Stomach (tissue), 4 donors: ENCODE data around the gene FURIN.

ENCODE experiments used
- EP300 ChIP-seq: sonication (generic); formaldehyde crosslinking; IDR thresholded peaks from one replicate; pipeline ENCODE4 v1.6.1; 2017; ENCODE audit warnings: antibody characterized with exemption
- POLR2A ChIP-seq, 4 donors: fragments of 450-650 bp; IDR thresholded peaks; one replicate each; pipeline ENCODE4 v1.6.1; 2016; ENCODE audit warnings: antibody characterized with exemption in 4 of 4, control low read depth in 2 of 4, mild to moderate bottlenecking in 1 of 4, moderate library complexity in 1 of 4
- POLR2AphosphoS5 ChIP-seq, 3 donors: sonication (generic); formaldehyde crosslinking; IDR thresholded peaks; one replicate each; pipeline ENCODE4 v1.6.1; 2016; ENCODE audit warnings: antibody characterized with exemption in 3 of 3
- TF ChIP-seq, protein P1 (sequence below), 7 experiments: fragments of 450-650 bp in 4 of 7; fragments of 200-600 bp in 3 of 7; sonication (generic) in 3 of 7; IDR thresholded peaks; one replicate each; pipeline ENCODE4 v1.5.1; 2016 to 2019; ENCODE audit warnings: antibody characterized with exemption in 7 of 7, control low read depth in 2 of 7, mild to moderate bottlenecking in 1 of 7

DNA sequence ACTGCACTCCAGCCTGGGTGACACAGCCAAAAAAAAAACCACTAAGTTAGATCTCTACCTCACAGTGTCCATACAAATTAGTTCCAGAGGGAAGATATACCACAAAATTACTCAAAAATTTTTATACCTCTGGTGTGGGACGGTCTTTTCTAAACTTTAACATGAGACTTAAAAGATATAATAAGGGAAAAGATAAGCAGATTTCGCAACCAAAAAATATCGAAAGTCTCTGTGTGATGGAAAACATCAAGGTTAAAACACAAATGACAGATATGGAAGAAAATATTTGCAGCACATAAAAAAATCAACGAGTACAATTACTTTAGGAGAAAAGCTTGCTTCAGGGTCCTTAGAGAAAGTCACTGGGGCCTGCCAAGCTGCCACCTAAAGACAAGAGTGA lies 53.5 kb downstream of the FURIN start:
- TF ChIP-seq EP300, result no peak
- TF ChIP-seq, protein P1, sequence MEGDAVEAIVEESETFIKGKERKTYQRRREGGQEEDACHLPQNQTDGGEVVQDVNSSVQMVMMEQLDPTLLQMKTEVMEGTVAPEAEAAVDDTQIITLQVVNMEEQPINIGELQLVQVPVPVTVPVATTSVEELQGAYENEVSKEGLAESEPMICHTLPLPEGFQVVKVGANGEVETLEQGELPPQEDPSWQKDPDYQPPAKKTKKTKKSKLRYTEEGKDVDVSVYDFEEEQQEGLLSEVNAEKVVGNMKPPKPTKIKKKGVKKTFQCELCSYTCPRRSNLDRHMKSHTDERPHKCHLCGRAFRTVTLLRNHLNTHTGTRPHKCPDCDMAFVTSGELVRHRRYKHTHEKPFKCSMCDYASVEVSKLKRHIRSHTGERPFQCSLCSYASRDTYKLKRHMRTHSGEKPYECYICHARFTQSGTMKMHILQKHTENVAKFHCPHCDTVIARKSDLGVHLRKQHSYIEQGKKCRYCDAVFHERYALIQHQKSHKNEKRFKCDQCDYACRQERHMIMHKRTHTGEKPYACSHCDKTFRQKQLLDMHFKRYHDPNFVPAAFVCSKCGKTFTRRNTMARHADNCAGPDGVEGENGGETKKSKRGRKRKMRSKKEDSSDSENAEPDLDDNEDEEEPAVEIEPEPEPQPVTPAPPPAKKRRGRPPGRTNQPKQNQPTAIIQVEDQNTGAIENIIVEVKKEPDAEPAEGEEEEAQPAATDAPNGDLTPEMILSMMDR (IDR thresholded peaks at IDR 0.05), result no peak
- TF ChIP-seq POLR2AphosphoS5 (IDR thresholded peaks at IDR 0.05), result no peak
- TF ChIP-seq POLR2A (IDR thresholded peaks at IDR 0.05), result no peak
